Myometrial cell (primary cell): ENCODE data around the gene ANGPTL2. TPM values are rescaled to one million over a fixed set of nuclear protein-coding genes. Genes with fewer than 3 reads are reported as not detected.

ENCODE experiments used
- total RNA-seq: library from RNA; depleted of rRNA; stranded (reverse); fragments of >200 nt; gene quantifications from 2 replicates; pipeline ENCODE4 v1.2.3, GENCODE V29; 2015

ANGPTL2 gene, protein sequence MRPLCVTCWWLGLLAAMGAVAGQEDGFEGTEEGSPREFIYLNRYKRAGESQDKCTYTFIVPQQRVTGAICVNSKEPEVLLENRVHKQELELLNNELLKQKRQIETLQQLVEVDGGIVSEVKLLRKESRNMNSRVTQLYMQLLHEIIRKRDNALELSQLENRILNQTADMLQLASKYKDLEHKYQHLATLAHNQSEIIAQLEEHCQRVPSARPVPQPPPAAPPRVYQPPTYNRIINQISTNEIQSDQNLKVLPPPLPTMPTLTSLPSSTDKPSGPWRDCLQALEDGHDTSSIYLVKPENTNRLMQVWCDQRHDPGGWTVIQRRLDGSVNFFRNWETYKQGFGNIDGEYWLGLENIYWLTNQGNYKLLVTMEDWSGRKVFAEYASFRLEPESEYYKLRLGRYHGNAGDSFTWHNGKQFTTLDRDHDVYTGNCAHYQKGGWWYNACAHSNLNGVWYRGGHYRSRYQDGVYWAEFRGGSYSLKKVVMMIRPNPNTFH
- 3.0 and 4.3 TPM in 2 replicates for total RNA-seq

DNA sequence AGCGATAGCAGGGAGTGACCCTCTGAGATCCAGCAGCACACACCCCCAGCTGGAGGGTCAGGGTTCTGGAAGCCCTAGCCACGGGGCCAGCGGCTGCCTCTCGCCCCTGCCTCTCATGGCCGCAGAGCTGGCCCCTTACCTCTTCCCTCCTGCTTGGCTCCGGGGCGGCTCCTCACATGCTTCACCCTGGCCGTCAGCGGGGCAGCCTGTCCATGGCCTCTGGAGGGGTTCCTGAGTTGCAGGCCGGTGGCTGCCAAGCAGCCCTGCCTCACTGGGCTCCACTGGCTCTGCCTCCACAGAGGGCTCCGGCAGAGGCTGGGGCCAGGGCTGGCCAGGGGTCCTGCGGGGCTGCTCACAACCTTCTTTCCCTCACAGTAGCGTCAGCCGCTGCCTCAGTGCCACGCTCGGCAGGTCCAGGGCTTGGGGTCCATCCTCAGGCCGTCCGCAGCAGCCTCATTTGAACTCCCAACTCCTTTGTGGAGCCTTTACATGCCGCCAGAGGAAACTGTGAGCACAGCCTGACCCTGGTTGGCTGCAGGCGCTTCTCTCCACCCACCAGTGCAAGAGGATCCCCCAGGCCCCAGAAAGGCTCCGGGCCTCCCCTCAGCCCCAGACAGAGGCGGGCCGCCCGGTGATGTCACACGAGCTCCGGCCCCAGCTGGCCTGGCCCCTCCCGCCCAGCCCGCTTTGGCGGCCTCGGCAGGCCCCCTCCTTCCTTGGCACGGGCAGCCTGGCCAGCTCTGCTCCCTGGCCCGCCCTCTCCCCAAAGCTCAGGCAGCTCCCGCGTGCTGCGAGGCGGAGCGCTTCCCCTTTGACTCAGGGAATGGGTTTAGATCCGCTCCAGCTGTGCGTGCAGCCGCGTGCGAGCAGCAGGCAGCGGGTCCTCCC is at the start of gene ANGPTL2:
ANGPTL2 (minus strand) TSS at position 460 of the 888 bp plus-strand sequence. CDS start 13,904 bp downstream, outside the sequence.

Other genes starting within 250 kb of the ANGPTL2 start
- 1.1 and 2.0 TPM in 2 replicates for gene RALGPS1, start 207.9 kb downstream of the ANGPTL2 start, total RNA-seq
- gene GARNL3, start 142.1 kb upstream of the ANGPTL2 start, total RNA-seq, result 0.71 TPM in 1 of 2 replicates, not detected in the other